ENCODE results near the gene ZNF677. TPM values are rescaled to one million over a fixed set of nuclear protein-coding genes. Genes with fewer than 3 reads are reported as not detected.
"Not testable (repeated sequence)": the region's sequence is repeated elsewhere in the genome, so short reads cannot be mapped to it uniquely, and the experiment has no call there.

Gene ZNF677
- 10 to 100 TPM; 12.6 to 44.7 TPM for total RNA-seq
- polyA plus RNA-seq = 1 to 10 TPM; 6.7 to 7.8 TPM
- long read RNA-seq, donor 1, transcript ZNF677-209 (1 exons, 3,207 nt) = major isoform, 16 of 32 reads
- long read RNA-seq, donor 1, transcript ZNF677-202 (1 exons, 1,801 nt) = minor isoform, 9 of 32 reads
- long read RNA-seq, donor 1, partial matches to known transcripts = 0 of 32 reads
- long read RNA-seq, donor 1, other reads (novel, unspliced or antisense) = 0 of 32 reads
- long read RNA-seq, donor 2, partial matches to known transcripts = 0 of 10 reads
- long read RNA-seq, donor 2, other reads (novel, unspliced or antisense) = 0 of 10 reads
- long read RNA-seq, donor 3, transcript ZNF677-209 (1 exons, 3,207 nt) = major isoform, 16 of 22 reads
- long read RNA-seq, donor 3, partial matches to known transcripts = 0 of 22 reads
- long read RNA-seq, donor 3, other reads (novel, unspliced or antisense) = 0 of 22 reads
- long read RNA-seq, donor 4, transcript ZNF677-209 (1 exons, 3,207 nt) = major isoform, 5 of 12 reads
- long read RNA-seq, donor 4, partial matches to known transcripts = 0 of 12 reads
- long read RNA-seq, donor 4, other reads (novel, unspliced or antisense) = 0 of 12 reads
- long read RNA-seq, donor 5, transcript ZNF677-202 (1 exons, 1,801 nt) = minor isoform, 7 of 30 reads
- long read RNA-seq, donor 5, transcript ZNF677-209 (1 exons, 3,207 nt) = major isoform, 15 of 30 reads
- long read RNA-seq, donor 5, partial matches to known transcripts = 0 of 30 reads
- long read RNA-seq, donor 5, other reads (novel, unspliced or antisense) = 0 of 30 reads

- Histone ChIP-seq H3K27ac (ENCODE audit: low read depth in 1 of 2, low read length in 1 of 2) (peak within 1 kb of the TSS; percentile 74 to 86), H3K27me3 (ENCODE audit: control insufficient read depth in 3 of 3, insufficient read depth in 3 of 3, low read length in 2 of 3) (no peaks in the 10 kb centered on the region), H3K4me3 (peak within 1 kb of the TSS; percentile 77), H3K9ac (ENCODE audit: insufficient read depth in 1 of 2, low read length in 2 of 2) (peak within 1 kb of the TSS; percentile 63 to 85), H3K36me3 (ENCODE audit: control insufficient read depth in 4 of 4, insufficient read depth in 4 of 4, low read length in 4 of 4) (peaks cover 7 to 32% (median 21%) of the 10 kb centered on the region in 4 donors), H3K4me1 (ENCODE audit: control insufficient read depth in 5 of 5, insufficient read depth in 5 of 5, low read length in 5 of 5) (peaks cover 0 to 4% (median 2%) of the 10 kb centered on the region in 5 donors), H3K9me3 (ENCODE audit: control insufficient read depth in 4 of 4, insufficient read depth in 3 of 4, low read length in 3 of 4) (peaks cover 0 to 26% (median 9%) of the 10 kb centered on the region in 4 donors)
- TF ChIP-seq CTCF (IDR thresholded peaks at IDR 0.05; ENCODE audit: control extremely low read depth, extremely low read depth) = no peak
- peak; percentile 96 for ATAC-seq (ENCODE audit: insufficient read depth, low FRiP score)
- 3% methylated on average over 64 to 72 of the region's 72 CpGs for WGBS, 2 donors
- DNase-seq = peak; percentile 89 to 93 (median 92)
Measured at GRCh38 chr19:53254411-53255341, at the start of gene ZNF677. Gene ZNF677, minus strand, starts transcription at chr19:53254873. Its CDS starts 3,323 bp downstream, at chr19:53251550.

DNA sequence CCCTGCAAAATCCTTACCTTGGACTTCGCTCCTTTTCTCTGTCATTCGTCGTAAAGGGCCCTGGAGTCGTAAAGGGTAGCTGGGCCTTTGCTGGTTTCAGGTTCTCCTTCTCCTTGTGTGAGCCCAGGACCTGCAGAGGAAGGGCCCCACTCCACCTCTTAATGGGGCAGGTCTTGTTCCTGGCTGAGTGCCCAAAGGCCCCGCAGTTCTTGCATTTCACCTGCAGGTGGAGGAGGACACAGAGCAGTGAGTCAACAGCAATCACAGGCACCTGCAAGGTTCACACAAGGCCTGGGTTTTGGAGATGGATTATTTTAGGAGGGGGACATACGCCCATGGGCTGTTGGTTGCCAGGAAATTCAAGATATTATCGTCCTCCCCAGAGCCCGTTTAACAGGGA is 46.7 kb upstream of the ZNF677 start:
- peaks cover 0 to 13% (median 0%) of the 10 kb centered on the region in 4 donors for H3K9me3 ChIP-seq (ENCODE audit: control insufficient read depth in 4 of 4, insufficient read depth in 3 of 4, low read length in 3 of 4)
- WGBS, 2 donors = 24 to 100% methylated on average over 1 of the region's 8 CpGs
- peak in 1 of 3 donors; percentile 7 for DNase-seq
- H3K36me3 ChIP-seq (ENCODE audit: control insufficient read depth in 4 of 4, insufficient read depth in 4 of 4, low read length in 4 of 4); H3K4me3 ChIP-seq; H3K27ac ChIP-seq (ENCODE audit: low read depth in 1 of 2, low read length in 1 of 2); H3K27me3 ChIP-seq (ENCODE audit: control insufficient read depth in 3 of 3, insufficient read depth in 3 of 3, low read length in 2 of 3); H3K9ac ChIP-seq (ENCODE audit: insufficient read depth in 1 of 2, low read length in 2 of 2); ATAC-seq (ENCODE audit: insufficient read depth, low FRiP score); H3K4me1 ChIP-seq (ENCODE audit: control insufficient read depth in 5 of 5, insufficient read depth in 5 of 5, low read length in 5 of 5): not testable (repeated sequence)

DNA sequence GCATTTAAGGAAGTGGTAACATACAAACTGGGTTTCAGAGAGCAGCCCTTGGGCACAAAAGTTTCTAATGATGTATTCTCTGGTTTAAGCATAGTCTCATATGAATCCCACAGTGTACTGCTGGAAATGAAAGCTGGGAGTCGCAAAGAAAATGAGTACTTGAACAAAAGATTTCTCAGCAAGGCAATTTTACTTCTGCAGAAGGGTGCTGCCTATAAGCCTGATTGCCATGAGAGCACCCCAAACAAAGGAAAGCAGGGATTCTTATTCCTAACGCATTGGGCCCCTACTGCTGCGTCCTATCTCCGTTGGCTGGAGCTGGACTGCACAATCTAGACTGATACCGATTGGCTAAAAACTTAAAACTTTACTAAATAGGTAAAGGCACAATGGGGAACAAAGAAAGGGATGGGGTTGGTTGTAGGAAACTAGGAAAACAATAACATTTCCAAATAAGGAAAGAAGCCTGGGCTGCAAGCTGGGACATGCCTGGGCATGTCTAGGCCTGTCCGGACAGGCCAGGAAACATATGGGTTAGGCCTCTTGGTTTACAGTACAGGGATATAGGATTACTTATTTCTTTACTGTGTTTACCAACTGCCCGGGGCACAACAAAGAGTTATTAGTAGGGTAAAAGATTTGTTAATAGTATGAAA is 40.2 kb upstream of the ZNF677 start:
- DNase-seq (no peak), ATAC-seq (ENCODE audit: insufficient read depth, low FRiP score) (no peak)
- Histone ChIP-seq H3K36me3 (ENCODE audit: control insufficient read depth in 4 of 4, insufficient read depth in 4 of 4, low read length in 4 of 4) (no peaks in the 10 kb centered on the region), H3K4me3 (no peak overlapping the region), H3K9ac (ENCODE audit: insufficient read depth in 1 of 2, low read length in 2 of 2) (no peak overlapping the region), H3K4me1 (ENCODE audit: control insufficient read depth in 5 of 5, insufficient read depth in 5 of 5, low read length in 5 of 5) (no peaks in the 10 kb centered on the region), H3K9me3 (ENCODE audit: control insufficient read depth in 4 of 4, insufficient read depth in 3 of 4, low read length in 3 of 4) (peaks cover 0 to 27% (median 11%) of the 10 kb centered on the region in 4 donors), H3K27me3 (ENCODE audit: control insufficient read depth in 3 of 3, insufficient read depth in 3 of 3, low read length in 2 of 3) (no peaks in the 10 kb centered on the region), H3K27ac (ENCODE audit: low read depth in 1 of 2, low read length in 1 of 2) (no peak overlapping the region)
- no peak for TF ChIP-seq CTCF (IDR thresholded peaks at IDR 0.05; ENCODE audit: control extremely low read depth, extremely low read depth)
- WGBS, 2 donors = 83 to 87% methylated on average over 7 of the region's 7 CpGs

Data from lung (tissue), 16 donors.